ENCODE measurements around the gene SNX5. TPM values are rescaled to one million over a fixed set of nuclear protein-coding genes. Genes with fewer than 3 reads are reported as not detected.

SNX5 gene
- total RNA-seq, 1 experiment from 2014 or later, result 90.8 TPM

DNA sequence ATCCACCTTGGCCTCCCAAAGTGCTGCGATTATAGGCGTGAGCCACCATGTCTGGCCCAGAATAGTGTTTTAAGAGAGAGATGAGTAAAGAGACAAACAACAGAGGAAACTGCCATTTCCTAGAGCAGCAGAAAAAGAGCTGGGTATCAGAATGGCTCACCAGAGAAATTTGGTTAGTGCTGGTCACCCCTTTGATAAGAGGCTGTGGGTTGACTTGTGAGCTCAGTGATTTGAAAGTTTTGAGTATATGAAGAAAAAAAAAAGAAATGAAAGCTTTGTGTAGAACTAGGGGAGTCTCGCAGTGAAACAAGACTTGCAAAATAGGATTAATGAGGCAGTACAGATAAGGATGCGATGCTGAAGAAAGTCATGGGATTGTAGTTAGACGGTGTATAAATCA, 29.9 kb upstream of the SNX5 start:
- Histone ChIP-seq H3K36me3 (ENCODE audit: control insufficient read depth, insufficient read depth, low read length) (no peaks in the 10 kb centered on the region), H3K9me3 (ENCODE audit: control insufficient read depth, insufficient read depth, low read depth, low read length) (no peaks in the 10 kb centered on the region), H3K4me3 (ENCODE audit: low read depth in 2 of 2, low read length in 2 of 2) (no peak overlapping the region), H3K27me3 (ENCODE audit: control insufficient read depth, insufficient read depth, low read length) (no peaks in the 10 kb centered on the region), H3K4me1 (ENCODE audit: control insufficient read depth, insufficient read depth, low read length) (no peaks in the 10 kb centered on the region; the same call in 1 of the 2 replicates), H3K27ac (ENCODE audit: low read length) (no peak overlapping the region)
- POLR2A ChIA-PET, result interaction anchor here (0.6 kb wide), 1 partner anchor 32 kb away, joined by 17 read pairs; no protein-coding TSS in a partner anchor
- ATAC-seq (no peak), DNase-seq (ENCODE audit: low read depth, low spot score) (no peak)
- in situ Hi-C loops (cut with HindIII; ENCODE audit: low pct_unique_long_range_greater_than_20kb, low sequenced_read_pairs), result no loop called here
- BruUV-seq (replicated peaks), result no TSS peak
- TF ChIP-seq SIN3A (IDR thresholded peaks at IDR 0.05; ENCODE audit: borderline replicate concordance, insufficient read depth, low read depth, low read length), result no peak
- no peak for TF ChIP-seq POLR2AphosphoS5 (IDR thresholded peaks at IDR 0.05; ENCODE audit: low read depth, low read length)
- TF ChIP-seq, protein P1, sequence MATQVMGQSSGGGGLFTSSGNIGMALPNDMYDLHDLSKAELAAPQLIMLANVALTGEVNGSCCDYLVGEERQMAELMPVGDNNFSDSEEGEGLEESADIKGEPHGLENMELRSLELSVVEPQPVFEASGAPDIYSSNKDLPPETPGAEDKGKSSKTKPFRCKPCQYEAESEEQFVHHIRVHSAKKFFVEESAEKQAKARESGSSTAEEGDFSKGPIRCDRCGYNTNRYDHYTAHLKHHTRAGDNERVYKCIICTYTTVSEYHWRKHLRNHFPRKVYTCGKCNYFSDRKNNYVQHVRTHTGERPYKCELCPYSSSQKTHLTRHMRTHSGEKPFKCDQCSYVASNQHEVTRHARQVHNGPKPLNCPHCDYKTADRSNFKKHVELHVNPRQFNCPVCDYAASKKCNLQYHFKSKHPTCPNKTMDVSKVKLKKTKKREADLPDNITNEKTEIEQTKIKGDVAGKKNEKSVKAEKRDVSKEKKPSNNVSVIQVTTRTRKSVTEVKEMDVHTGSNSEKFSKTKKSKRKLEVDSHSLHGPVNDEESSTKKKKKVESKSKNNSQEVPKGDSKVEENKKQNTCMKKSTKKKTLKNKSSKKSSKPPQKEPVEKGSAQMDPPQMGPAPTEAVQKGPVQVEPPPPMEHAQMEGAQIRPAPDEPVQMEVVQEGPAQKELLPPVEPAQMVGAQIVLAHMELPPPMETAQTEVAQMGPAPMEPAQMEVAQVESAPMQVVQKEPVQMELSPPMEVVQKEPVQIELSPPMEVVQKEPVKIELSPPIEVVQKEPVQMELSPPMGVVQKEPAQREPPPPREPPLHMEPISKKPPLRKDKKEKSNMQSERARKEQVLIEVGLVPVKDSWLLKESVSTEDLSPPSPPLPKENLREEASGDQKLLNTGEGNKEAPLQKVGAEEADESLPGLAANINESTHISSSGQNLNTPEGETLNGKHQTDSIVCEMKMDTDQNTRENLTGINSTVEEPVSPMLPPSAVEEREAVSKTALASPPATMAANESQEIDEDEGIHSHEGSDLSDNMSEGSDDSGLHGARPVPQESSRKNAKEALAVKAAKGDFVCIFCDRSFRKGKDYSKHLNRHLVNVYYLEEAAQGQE (IDR thresholded peaks at IDR 0.05; ENCODE audit: insufficient read depth in 1 of 2, low read depth in 2 of 2, low read length in 1 of 2), result no peak
- TF ChIP-seq, protein P2, sequence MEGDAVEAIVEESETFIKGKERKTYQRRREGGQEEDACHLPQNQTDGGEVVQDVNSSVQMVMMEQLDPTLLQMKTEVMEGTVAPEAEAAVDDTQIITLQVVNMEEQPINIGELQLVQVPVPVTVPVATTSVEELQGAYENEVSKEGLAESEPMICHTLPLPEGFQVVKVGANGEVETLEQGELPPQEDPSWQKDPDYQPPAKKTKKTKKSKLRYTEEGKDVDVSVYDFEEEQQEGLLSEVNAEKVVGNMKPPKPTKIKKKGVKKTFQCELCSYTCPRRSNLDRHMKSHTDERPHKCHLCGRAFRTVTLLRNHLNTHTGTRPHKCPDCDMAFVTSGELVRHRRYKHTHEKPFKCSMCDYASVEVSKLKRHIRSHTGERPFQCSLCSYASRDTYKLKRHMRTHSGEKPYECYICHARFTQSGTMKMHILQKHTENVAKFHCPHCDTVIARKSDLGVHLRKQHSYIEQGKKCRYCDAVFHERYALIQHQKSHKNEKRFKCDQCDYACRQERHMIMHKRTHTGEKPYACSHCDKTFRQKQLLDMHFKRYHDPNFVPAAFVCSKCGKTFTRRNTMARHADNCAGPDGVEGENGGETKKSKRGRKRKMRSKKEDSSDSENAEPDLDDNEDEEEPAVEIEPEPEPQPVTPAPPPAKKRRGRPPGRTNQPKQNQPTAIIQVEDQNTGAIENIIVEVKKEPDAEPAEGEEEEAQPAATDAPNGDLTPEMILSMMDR (IDR thresholded peaks at IDR 0.05), result no peak
- TF ChIP-seq TCF7L2 (IDR thresholded peaks at IDR 0.05; ENCODE audit: low read depth, low read length), result no peak
- CTCF ChIA-PET, result no interaction called here
- intact Hi-C loops (cut with micrococcal nuclease; ENCODE audit: unreplicated experiment), result loop anchor here (10.0 kb wide), 1 partner anchor 494 kb away; no protein-coding TSS in a partner anchor

DNA sequence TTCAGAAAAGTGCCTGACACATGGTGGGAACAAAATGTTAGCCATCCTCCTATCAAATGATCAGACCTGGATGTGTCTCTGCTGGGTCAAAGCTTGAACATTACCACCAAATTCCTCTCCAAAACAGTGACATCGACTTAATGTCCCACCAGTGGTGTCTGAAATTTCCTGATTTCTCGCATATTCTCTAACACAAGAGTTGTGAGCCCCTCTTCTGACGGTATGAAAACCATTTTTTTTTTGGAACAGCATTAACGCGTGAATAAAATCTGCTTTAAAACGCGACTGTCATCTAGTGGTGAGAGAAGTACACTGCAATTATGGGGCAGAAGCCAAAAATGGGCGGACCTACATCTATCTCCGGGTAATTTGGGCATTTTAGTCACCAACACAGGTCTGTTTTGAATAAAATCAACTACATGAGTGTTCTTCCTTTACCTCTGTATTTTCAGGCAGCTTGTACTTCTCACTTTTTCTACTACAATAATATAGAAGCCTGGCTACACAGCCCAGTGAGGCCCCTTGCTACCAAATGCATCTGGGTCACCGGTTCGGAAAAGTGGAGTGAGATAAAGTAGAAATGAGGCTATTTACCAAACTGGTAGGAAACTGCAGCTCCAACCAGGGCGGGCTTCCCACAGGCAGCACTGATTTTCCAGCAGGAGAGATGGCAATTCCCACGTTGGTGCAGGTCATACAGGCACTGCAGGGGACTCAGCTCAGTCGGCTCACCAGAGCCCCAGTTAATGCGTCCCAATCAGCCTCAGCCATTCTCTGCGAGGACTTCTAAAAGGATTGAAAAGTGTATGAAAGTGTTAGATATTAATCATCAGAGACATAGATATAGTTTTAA, 27.6 kb upstream of the SNX5 start:
- no peaks in the 10 kb centered on the region; the same call in 1 of the 2 replicates for H3K4me1 ChIP-seq (ENCODE audit: control insufficient read depth, insufficient read depth, low read length)
- intact Hi-C loops (cut with micrococcal nuclease; ENCODE audit: unreplicated experiment), result loop anchor here (10.0 kb wide), 1 partner anchor 491 kb away; no protein-coding TSS in a partner anchor
- peak overlapping the region in 1 of 2 experiments; percentile 31; a peak in 2 of 4 replicates for H3K4me3 ChIP-seq (ENCODE audit: low read depth in 2 of 2, low read length in 2 of 2)
- ATAC-seq, result peak; percentile 80
- in situ Hi-C loops (cut with HindIII; ENCODE audit: low pct_unique_long_range_greater_than_20kb, low sequenced_read_pairs), result no loop called here
- no peaks in the 10 kb centered on the region for H3K36me3 ChIP-seq (ENCODE audit: control insufficient read depth, insufficient read depth, low read length)
- BruUV-seq (replicated peaks), result no TSS peak
- DNase-seq (ENCODE audit: low read depth, low spot score), result no peak
- ChIA-PET CTCF (interaction anchor here (0.7 kb wide), 2 partner anchors 33 to 38 kb away, joined by 3 read pairs; no protein-coding TSS in a partner anchor), POLR2A (no interaction called here)
- no peaks in the 10 kb centered on the region for H3K27me3 ChIP-seq (ENCODE audit: control insufficient read depth, insufficient read depth, low read length)
- TF ChIP-seq SIN3A (IDR thresholded peaks at IDR 0.05; ENCODE audit: borderline replicate concordance, insufficient read depth, low read depth, low read length), result no peak
- TF ChIP-seq, protein P1 (IDR thresholded peaks at IDR 0.05; ENCODE audit: insufficient read depth in 1 of 2, low read depth in 2 of 2, low read length in 1 of 2), result no peak
- TF ChIP-seq POLR2AphosphoS5 (IDR thresholded peaks at IDR 0.05; ENCODE audit: low read depth, low read length), result no peak
- TF ChIP-seq, protein P2 (IDR thresholded peaks at IDR 0.05), result peak; percentile 98
- no peak for TF ChIP-seq TCF7L2 (IDR thresholded peaks at IDR 0.05; ENCODE audit: low read depth, low read length)
- no peak overlapping the region for H3K27ac ChIP-seq (ENCODE audit: low read length)
- no peaks in the 10 kb centered on the region for H3K9me3 ChIP-seq (ENCODE audit: control insufficient read depth, insufficient read depth, low read depth, low read length)
